GM19099 (cell line): ENCODE measurements around the gene SPRED2.

Source experiments
- POLR2A ChIP-seq: IDR thresholded peaks from 3 replicates; pipeline ENCODE4 v1.6.1; 2011; ENCODE audit warnings: low read depth; ENCODE audit not compliant: insufficient read length; ENCODE audit errors: extremely low read depth

SPRED2 gene

GRCh38 chr2:65264821-65265670 is 167.4 kb downstream of the SPRED2 start:
- no peak for TF ChIP-seq POLR2A

GRCh38 chr2:65263986-65264385 is 168.4 kb downstream of the SPRED2 start:
- no peak for TF ChIP-seq POLR2A

- no peak for TF ChIP-seq POLR2A
These were observed 169.1 kb downstream of the SPRED2 start for GRCh38 chr2:65263262-65263661.

GRCh38 chr2:65261676-65262075 is 170.7 kb downstream of the SPRED2 start:
- TF ChIP-seq POLR2A, result no peak
